AML-193 (cell line): Measurements from ENCODE around the gene SPRING1.

Source experiments
- DNase-seq, 2 experiments: peaks; one replicate each; lab custom pipeline; 2025; lab: John Stamatoyannopoulos, UW

Gene SPRING1

GRCh38 chr12:116708826-116709756 is 28.8 kb downstream of the SPRING1 start:
- DNase-seq: peak; percentile 47 to 70

GRCh38 chr12:116707751-116708150 is 30.1 kb downstream of the SPRING1 start:
- no peak for DNase-seq

- DNase-seq: peak; percentile 11 to 48
Measured at GRCh38 chr12:116703214-116703795, 34.6 kb downstream of the SPRING1 start.

GRCh38 chr12:116701432-116701831 is 36.4 kb downstream of the SPRING1 start:
- DNase-seq: no peak

- no peak for DNase-seq
Measured at GRCh38 chr12:116700066-116700465, 37.8 kb downstream of the SPRING1 start.

GRCh38 chr12:116698554-116699075 is 39.3 kb downstream of the SPRING1 start:
- DNase-seq: no peak

- no peak for DNase-seq
Measured at GRCh38 chr12:116698116-116698515, 39.8 kb downstream of the SPRING1 start.

GRCh38 chr12:116697716-116698115 is 40.2 kb downstream of the SPRING1 start:
- no peak for DNase-seq

- DNase-seq: peak in 1 of 2 experiments; percentile 8
Measured at GRCh38 chr12:116697305-116697704, 40.6 kb downstream of the SPRING1 start.

- DNase-seq: no peak
Measured at GRCh38 chr12:116695464-116695725, 42.5 kb downstream of the SPRING1 start.

- DNase-seq: no peak
Measured at GRCh38 chr12:116694653-116695463, 43.0 kb downstream of the SPRING1 start.

GRCh38 chr12:116693286-116694227 is 44.3 kb downstream of the SPRING1 start:
- DNase-seq: no peak

GRCh38 chr12:116692605-116693004 is 45.3 kb downstream of the SPRING1 start:
- DNase-seq: no peak

GRCh38 chr12:116691636-116692035 is 46.2 kb downstream of the SPRING1 start:
- DNase-seq: no peak

- DNase-seq: no peak
Measured at GRCh38 chr12:116691205-116691604, 46.7 kb downstream of the SPRING1 start.

GRCh38 chr12:116689979-116690744 is 47.7 kb downstream of the SPRING1 start:
- DNase-seq: no peak

- no peak for DNase-seq
Measured at GRCh38 chr12:116689521-116689920, 48.3 kb downstream of the SPRING1 start.
